Stimulated activated memory B cell treated with anti-CD40 and anti-IgM and Interleukin-4, amounts not matched to agents 10 μg/mL and 1 μg/mL and 100 μg/mL, for 72 hours (primary cell): ENCODE data around the gene ANO7.

ENCODE experiments used
- ATAC-seq: fragments of 150-1000 bp; cut with Tn5 transposase; 2 replicates; pipeline ENCODE4 v1.10.0; 2021
- H3K27ac Mint-ChIP-seq: one replicate; pipeline ENCODE4 v1.8.0; 2022; ENCODE audit warnings: mild to moderate bottlenecking, mixed read lengths
- H3K27me3 Mint-ChIP-seq: one replicate; pipeline ENCODE4 v1.8.0; 2022; ENCODE audit warnings: mixed read lengths
- H3K36me3 Mint-ChIP-seq: one replicate; pipeline ENCODE4 v1.8.0; 2022; ENCODE audit warnings: mixed read lengths
- H3K4me1 Mint-ChIP-seq: one replicate; pipeline ENCODE4 v1.8.0; 2022; ENCODE audit warnings: mixed read lengths
- H3K4me3 Mint-ChIP-seq: one replicate; pipeline ENCODE4 v1.8.0; 2022; ENCODE audit warnings: mild to moderate bottlenecking, moderate library complexity, mixed read lengths
- H3K9me3 Mint-ChIP-seq: one replicate; pipeline ENCODE4 v1.8.0; 2022; ENCODE audit warnings: mixed read lengths

Gene ANO7

DNA sequence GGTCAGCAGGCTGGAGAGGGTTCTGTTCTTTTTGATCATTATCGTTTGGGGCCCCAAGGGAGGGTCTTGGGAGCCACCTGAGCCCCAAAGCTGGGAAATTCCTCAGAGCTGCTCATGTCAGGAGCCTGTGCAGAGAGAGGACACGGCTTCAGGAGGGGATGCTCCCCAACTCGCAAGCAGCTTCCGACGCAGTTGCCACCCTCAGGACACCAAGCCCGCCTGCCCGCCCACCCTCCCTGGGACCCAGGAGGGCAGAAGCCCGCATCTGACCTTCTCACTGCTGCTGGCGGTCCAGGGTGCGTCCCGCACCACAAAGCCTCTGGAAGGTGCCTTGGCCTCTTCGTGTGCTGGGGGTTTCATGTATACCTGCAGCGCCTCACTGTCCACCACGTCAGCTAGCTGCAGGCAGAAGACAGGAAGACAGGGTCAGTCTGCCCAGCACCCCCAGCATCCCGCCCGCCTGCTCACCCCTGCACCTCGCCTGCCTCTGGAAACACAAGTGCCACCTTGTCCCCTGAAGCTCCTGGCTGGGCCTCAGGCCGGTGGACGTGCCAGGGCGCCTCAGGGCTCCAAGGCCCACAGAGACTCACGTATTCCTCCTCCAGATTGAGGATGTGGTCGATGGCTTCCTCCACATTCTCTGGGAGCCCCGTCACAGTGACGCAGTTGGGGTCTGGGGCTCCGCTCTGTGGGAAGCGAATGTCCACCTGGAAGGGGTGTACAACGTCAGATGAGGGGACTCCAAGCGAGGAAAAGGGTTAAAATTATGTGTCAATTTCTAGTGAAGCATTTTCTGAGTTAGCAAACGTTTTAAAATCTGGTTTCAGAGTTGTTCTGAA is 41.3 kb downstream of the ANO7 start:
- Mint-ChIP-seq H3K27ac (no peak overlapping the region), H3K9me3 (no peaks in the 10 kb centered on the region), H3K27me3 (no peaks in the 10 kb centered on the region), H3K4me1 (peaks cover 2% of the 10 kb centered on the region), H3K4me3 (no peak overlapping the region), H3K36me3 (peaks cover 86% of the 10 kb centered on the region)
- ATAC-seq, result no peak

DNA sequence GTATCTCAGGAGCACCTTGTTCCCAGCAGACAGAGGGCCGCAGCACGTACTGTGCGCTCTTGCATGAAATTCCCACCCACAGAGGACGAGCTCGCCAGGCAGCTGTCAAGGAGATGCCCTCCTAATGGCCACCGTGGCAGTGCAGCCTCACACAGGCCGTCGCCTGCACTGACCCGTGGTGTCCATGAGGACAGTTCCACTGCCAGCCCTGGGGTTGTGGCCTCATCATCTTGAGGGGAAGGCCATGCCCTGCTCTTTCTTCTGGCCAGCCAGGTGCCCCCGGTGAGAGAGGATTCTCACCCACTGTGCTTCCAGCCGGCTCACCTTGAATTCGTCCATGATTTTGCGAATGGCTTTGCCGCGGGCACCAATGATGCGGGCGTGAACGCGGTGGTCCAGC is 42.0 kb downstream of the ANO7 start:
- ATAC-seq, result no peak

DNA sequence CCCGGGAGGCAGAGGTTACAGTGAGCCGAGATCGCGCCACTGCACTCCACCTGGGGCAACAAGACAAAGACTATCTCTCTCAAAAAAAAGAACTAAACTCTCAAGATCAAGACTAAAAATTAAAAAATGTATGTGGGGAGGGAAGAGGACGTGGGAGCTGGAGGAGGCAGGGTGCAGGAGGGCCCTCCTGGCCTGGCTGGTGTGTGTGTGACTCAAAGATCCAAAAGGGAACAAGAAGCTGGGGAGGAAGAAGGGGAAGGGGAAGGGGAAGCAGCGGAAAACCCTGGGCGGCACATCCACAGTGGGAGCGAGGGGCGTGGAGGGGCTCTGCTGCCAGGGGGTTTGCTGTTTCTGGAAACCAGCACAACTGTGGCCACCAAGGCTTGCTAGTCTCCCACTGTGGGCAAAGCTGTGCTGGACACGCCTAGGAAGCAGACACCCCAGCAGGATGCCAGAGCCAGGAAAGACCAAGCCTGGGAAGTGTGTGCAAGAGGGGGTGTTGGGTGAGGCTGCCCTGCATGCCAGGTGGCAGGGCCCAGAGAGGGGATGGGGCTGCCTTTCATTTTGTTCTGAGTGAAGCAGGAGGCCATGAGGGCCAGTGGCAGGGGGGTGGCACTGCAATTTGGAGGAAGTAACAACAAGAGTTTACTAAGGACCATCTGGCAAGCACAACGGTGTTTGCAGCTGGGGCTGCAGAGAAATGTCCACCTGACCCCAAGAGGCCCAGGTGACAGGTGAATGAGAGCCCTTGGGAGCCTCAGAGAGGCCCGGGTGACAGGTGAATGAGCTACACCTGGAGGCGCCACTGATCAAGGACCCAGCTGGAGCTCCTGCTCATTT is 44.5 kb downstream of the ANO7 start:
- no peak overlapping the region for H3K27ac Mint-ChIP-seq
- H3K9me3 Mint-ChIP-seq, result no peaks in the 10 kb centered on the region
- no peak overlapping the region for H3K4me3 Mint-ChIP-seq
- H3K27me3 Mint-ChIP-seq, result no peaks in the 10 kb centered on the region
- H3K4me1 Mint-ChIP-seq, result no peaks in the 10 kb centered on the region
- peaks cover 96% of the 10 kb centered on the region for H3K36me3 Mint-ChIP-seq
- no peak for ATAC-seq

More for the DNA sequence above, 42.0 kb downstream of the ANO7 start:
- Mint-ChIP-seq H3K9me3 (no peaks in the 10 kb centered on the region), H3K36me3 (peaks cover 93% of the 10 kb centered on the region), H3K4me3 (no peak overlapping the region), H3K4me1 (no peaks in the 10 kb centered on the region), H3K27me3 (no peaks in the 10 kb centered on the region), H3K27ac (no peak overlapping the region)

DNA sequence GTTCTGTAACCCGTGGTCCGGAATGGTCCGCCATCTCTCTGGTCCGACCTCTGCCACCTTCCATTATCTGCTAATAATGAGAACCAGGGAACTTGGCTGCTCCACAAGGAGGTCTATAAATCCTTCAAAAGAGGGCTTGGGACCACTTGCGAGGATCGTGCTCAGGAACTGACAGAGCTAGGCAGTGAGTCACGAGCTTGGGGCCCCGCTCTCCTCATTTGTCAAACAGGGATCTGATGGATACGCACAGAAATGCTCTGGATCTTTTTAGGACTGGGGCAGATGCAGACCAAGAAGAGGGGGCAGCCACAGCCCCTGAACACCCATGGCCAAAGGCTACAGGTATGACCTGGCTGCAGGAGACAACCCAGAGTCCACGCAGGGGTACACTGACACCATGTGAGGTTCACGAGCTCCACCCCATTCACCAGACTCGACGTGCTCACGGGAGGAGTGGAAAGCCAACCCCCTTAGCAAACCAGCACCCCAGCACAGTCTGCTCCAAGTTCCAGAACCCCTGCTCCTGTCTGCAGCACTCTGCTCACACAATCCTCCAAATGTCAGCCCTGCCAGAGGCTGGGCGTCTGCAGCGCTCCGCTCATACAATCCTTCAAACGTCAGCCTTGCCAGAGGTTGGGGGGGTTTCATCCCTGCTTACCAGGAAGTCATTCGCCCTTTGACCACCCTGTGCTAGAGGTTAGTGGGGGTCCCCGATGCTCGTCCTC is 45.8 kb downstream of the ANO7 start:
- Mint-ChIP-seq H3K4me3 (no peak overlapping the region), H3K9me3 (no peaks in the 10 kb centered on the region), H3K36me3 (peaks cover 99% of the 10 kb centered on the region), H3K27ac (no peak overlapping the region), H3K27me3 (no peaks in the 10 kb centered on the region), H3K4me1 (no peaks in the 10 kb centered on the region)
- ATAC-seq, result no peak

DNA sequence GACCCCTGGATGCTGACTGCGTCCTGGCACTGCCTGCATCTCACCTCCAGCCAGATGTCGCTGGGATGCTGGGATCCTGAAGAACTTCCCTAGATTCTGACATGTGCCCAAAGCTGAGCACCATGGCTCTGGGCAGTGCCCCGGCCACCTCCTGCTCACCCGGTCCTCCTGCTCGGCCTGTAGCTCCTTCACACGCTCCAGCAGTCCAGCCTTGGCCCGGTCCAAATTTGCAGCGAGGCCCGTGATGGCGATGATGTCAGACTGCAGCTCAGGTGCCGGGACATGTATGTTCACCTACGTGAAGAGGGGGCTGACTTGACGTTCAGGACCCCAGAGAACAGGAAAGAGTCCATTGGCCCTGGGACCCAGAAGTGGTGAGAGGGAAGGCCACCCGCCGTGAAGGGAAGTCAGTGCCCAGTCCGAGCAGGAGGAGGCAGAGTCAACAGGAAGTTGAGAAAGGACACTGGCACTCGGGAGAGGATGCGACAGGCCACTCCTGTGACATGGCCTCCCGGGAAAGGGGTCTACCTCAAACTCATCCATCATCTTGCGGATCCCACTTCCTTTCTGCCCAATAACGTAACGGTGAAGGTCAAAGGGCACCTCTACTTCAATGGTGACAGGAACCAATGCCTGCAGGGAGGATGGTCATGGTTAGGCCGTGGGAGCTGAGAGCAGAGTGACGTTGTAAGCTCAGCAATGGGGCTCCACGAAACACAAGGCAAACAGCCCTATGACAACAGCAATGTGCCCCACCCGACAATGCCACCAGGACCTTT is 46.7 kb downstream of the ANO7 start:
- no peaks in the 10 kb centered on the region for H3K9me3 Mint-ChIP-seq
- no peak overlapping the region for H3K27ac Mint-ChIP-seq
- no peaks in the 10 kb centered on the region for H3K4me1 Mint-ChIP-seq
- peaks cover 100% of the 10 kb centered on the region for H3K36me3 Mint-ChIP-seq
- H3K27me3 Mint-ChIP-seq, result no peaks in the 10 kb centered on the region
- no peak for ATAC-seq
- no peak overlapping the region for H3K4me3 Mint-ChIP-seq

DNA sequence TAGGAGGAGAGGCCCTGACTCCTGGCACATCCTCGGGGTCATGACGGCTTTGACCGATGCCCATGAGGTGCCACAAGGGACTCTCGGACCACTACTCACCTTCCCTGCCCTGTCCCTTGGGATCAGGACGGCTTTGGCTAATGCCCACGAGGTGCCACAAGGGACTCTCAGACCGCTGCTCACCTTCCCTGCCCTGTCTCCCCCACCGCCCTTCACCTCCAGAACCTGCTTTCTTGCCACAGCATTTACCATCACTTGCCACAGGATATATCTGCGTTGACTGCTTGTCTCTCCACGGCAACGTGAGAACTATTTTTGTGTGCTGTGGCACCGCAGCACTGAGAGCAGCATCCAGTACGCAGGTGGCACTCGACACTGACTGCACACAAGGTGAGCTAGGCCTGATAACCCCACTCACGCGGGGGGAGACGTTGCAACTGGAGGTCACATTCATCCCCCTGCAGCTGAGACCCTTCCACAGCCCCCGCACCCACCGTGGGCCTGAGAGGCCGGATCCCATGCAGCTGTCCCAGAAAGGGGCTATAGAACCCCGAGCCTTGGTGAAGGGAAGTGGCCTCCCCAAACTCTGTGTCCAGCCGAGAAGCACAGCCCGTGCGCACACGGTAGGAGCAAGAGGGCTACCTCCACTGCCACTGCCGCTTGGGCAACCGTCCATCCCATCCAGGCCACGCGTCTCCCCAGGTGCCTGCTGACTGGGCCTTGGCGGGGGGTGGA is 47.5 kb downstream of the ANO7 start:
- Mint-ChIP-seq H3K27ac (no peak overlapping the region), H3K9me3 (no peaks in the 10 kb centered on the region), H3K27me3 (no peaks in the 10 kb centered on the region), H3K4me3 (no peak overlapping the region), H3K36me3 (peaks cover 100% of the 10 kb centered on the region), H3K4me1 (no peaks in the 10 kb centered on the region)
- no peak for ATAC-seq

DNA sequence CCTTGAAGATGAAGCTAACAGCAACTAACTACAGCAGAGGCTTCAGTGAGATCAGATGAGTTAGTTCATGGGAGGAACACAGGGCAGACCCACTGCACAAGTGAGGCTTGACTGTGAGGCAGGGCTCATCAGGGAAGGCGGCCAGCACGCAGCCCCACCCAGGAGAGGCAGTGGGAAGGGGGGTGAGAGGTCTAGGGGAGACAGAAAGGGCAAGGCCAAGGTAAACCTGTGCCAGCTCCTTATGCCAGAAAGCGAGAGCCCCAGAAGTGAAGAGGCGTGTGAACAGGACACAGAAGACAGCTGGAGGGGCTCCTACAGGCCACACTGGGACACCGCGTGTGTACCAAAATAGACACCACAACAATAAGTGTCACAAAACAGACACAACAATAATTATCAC is 48.6 kb downstream of the ANO7 start:
- no peak for ATAC-seq
- Mint-ChIP-seq H3K27me3 (no peaks in the 10 kb centered on the region), H3K36me3 (peaks cover 100% of the 10 kb centered on the region), H3K9me3 (no peaks in the 10 kb centered on the region), H3K4me3 (no peak overlapping the region), H3K27ac (no peak overlapping the region), H3K4me1 (no peaks in the 10 kb centered on the region)

DNA sequence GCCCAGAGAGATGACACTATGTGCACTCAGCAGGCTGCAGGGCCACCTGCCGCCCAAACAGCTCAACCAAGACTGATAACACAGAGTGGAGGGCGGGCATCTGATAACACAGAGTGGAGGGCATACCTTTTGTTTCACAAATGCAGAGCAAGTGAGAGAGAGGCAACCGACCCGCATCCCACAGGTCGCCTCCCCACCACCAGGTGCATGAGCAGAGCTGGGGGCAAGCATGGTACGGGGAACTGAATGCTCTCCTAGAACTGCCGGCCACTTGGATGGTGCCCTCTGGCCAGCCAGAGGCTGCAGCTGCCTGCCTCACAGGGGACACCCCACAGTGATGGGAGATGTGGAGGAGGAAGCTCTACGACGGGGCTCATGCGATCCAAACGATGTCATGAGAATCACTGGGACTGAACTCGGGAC is 49.5 kb downstream of the ANO7 start:
- Mint-ChIP-seq H3K4me3 (no peak overlapping the region), H3K36me3 (peaks cover 100% of the 10 kb centered on the region), H3K4me1 (no peaks in the 10 kb centered on the region), H3K9me3 (no peaks in the 10 kb centered on the region), H3K27ac (no peak overlapping the region), H3K27me3 (no peaks in the 10 kb centered on the region)
- no peak for ATAC-seq

DNA sequence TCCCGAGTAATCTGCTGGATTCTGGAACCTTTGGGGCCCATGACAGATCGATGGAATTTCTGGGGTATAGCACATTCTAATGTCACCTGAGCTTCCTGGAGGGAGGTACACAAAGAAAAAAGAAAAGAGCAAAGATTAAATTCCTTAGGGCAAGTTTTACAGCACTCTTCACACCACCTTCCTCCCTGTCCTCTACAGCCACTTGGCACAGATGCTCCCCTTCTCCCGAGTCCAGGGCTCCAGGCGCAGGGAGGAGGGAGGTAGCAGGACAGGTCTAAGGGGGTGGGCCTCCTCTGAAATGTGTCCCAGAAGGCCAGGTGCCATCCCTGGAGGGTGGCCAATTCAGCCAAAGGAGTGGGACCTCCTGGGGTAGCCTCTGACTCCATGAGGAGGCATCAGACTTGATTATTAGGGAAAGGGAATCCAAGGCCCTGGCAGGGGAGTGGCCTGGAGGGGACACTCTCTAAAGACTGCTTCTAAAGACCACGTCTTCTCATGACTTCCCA is 50.3 kb downstream of the ANO7 start:
- Mint-ChIP-seq H3K36me3 (peaks cover 99% of the 10 kb centered on the region), H3K4me3 (no peak overlapping the region), H3K4me1 (no peaks in the 10 kb centered on the region), H3K27me3 (no peaks in the 10 kb centered on the region), H3K9me3 (no peaks in the 10 kb centered on the region), H3K27ac (no peak overlapping the region)
- ATAC-seq, result no peak

DNA sequence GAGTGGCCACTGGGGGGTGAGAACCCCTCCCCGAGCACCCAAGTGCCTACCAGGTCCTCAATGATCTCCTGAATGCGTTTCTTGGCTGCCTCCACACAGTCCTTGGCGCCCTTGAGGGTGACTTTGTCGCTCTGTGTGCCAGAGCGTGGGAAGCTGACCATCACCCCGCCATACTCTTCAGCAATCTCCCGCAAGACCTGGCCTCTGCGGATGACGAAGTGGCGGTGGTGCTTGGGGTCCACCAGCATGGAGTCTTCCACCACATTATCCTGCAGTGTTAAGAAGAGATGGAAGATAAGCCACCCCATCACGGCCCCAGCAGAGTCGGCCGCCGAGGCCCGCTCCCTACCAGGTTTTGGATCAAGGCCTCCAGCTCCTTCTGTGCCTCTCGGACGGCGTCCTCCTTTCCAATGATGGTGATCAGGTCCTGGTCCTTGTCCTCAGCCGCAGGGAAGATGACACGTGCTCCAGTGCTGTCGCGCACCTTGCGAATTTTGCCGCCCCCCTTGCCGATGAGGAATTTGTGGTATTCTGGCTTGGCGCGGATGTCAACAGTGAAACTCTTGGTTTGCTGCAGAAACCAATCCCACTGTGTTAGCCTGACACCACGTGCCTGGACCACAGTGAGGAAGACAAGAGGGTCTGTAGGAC is 51.2 kb downstream of the ANO7 start:
- Mint-ChIP-seq H3K27ac (no peak overlapping the region), H3K27me3 (no peaks in the 10 kb centered on the region), H3K4me3 (no peak overlapping the region), H3K4me1 (peaks cover 6% of the 10 kb centered on the region), H3K36me3 (peaks cover 99% of the 10 kb centered on the region), H3K9me3 (no peaks in the 10 kb centered on the region)
- ATAC-seq, result no peak

DNA sequence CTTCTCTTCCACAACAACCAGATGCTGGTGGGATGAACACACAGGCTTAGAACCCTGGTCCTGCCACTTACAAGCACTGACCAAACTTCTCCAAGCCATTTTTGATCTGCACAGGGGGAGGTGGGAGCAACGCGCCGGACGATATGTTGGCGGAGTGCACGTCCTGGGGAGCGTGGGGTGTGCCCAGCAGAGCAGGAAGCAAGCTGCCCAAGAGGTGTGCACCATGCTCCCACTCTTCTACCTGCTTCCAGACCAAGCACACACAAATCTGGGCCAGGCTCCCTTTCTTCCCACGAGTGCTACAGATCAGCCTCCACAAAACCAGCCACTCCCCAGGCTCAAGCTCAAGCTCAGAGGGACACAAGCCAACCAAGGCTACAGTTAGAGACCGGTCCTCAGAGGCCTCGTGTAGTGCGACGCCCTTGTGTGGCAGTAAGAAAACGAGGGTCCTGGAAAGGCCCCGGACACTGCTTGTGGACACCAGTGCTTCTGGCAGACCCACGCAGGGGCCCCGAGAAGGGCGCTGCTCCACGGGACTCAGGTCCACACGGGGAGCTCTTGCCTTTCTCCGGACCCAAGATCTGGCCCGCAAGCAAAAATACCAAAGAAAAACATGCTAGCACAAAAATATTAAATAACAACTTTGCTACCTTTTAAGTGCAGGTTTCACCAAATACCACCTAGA is 52.0 kb downstream of the ANO7 start:
- no peak for ATAC-seq
- no peak overlapping the region for H3K4me3 Mint-ChIP-seq
- H3K4me1 Mint-ChIP-seq, result peaks cover 6% of the 10 kb centered on the region
- H3K9me3 Mint-ChIP-seq, result no peaks in the 10 kb centered on the region
- no peak overlapping the region for H3K27ac Mint-ChIP-seq
- no peaks in the 10 kb centered on the region for H3K27me3 Mint-ChIP-seq
- peaks cover 95% of the 10 kb centered on the region for H3K36me3 Mint-ChIP-seq

DNA sequence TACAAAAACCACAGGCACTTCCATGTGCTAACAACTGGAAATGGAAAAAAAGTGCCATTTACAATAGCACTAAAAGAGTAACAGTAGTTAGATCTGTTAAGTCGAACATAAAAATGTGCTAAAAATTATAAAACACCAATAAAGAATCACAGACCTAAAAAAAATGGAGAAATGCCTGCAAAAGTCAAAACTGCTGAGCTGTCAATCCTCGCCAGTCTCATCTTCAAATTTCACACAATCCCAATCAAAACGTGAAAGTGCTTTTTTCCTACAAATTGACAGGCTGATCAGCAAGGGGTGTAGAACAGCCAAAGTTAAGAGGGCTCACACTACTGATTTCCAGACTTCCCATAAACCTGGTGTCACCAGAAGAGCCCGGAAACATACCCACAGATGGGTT is 53.2 kb downstream of the ANO7 start:
- H3K36me3 Mint-ChIP-seq, result peaks cover 95% of the 10 kb centered on the region
- peaks cover 6% of the 10 kb centered on the region for H3K4me1 Mint-ChIP-seq
- H3K9me3 Mint-ChIP-seq, result no peaks in the 10 kb centered on the region
- H3K27me3 Mint-ChIP-seq, result no peaks in the 10 kb centered on the region
- no peak overlapping the region for H3K27ac Mint-ChIP-seq
- ATAC-seq, result no peak
- no peak overlapping the region for H3K4me3 Mint-ChIP-seq

DNA sequence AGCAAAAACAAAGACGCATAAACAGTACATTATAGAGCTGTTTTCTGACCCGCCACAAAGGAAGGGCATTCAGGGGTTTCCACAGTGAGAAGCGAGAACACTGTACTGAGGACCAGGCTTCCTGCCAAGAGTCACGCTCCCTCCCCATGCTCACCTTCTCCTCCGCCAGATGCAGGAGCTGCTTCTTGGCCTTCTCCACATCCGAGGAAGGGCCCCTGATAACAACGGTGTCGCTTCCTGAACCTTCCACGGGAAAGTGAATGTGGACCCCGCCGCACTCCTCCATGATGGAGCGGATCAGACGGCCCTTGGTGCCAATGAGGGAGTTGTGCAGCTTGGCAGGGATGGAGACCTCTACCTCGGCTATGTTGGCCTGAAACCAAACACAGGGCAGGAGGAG is 53.8 kb downstream of the ANO7 start:
- Mint-ChIP-seq H3K27me3 (no peaks in the 10 kb centered on the region), H3K4me1 (peaks cover 6% of the 10 kb centered on the region), H3K4me3 (no peak overlapping the region), H3K27ac (no peak overlapping the region), H3K36me3 (peaks cover 95% of the 10 kb centered on the region), H3K9me3 (no peaks in the 10 kb centered on the region)
- ATAC-seq, result no peak
